Measurements from ENCODE around the gene IMMP2L.
"Not testable (repeated sequence)": the region's sequence is repeated elsewhere in the genome, so short reads cannot be mapped to it uniquely, and the experiment has no call there.

IMMP2L gene

DNA sequence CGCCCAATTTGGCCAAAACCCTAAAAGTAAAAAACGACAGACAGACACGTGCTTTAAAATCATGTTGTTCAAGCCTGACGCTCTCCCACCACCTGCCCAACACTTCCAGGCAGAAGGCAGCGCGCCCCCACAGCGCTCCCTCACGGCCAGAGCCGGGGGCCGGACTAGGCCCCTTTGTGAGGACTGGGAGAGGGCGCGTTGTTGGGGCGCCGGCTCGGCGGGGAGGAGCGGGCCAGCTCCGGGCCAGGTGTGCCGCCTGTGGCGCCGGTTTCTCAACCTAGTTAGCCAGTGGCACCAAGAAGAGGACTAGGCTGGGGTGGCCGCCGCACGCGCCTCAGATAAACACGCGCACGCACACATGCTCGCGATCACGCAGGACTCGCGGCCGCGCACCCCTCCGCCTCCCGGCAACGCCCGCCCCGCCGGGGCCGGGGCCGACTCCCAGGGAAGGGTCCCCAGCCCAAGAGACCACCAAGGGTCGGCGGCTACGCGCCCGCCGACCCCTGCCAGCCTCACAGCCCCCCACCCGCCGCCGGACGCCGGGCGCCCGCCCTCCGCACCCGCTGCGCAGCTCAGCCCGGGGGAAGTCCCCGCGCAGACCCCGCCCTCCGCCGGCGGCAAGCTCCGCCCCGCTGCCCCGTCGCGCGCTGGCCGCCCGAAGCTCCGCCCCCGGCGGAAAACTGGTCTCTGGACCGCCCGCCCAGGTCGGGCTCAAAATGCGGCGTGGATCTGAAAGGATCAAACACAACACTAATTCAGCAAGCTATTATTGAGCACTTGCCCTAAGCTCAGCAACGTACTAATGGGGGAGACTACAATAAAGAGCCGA is at the start of gene IMMP2L:
Gene IMMP2L, minus strand, starts transcription at position 589 of the 829 bp plus-strand sequence.
- DNase-seq = peak; percentile 78

DNA sequence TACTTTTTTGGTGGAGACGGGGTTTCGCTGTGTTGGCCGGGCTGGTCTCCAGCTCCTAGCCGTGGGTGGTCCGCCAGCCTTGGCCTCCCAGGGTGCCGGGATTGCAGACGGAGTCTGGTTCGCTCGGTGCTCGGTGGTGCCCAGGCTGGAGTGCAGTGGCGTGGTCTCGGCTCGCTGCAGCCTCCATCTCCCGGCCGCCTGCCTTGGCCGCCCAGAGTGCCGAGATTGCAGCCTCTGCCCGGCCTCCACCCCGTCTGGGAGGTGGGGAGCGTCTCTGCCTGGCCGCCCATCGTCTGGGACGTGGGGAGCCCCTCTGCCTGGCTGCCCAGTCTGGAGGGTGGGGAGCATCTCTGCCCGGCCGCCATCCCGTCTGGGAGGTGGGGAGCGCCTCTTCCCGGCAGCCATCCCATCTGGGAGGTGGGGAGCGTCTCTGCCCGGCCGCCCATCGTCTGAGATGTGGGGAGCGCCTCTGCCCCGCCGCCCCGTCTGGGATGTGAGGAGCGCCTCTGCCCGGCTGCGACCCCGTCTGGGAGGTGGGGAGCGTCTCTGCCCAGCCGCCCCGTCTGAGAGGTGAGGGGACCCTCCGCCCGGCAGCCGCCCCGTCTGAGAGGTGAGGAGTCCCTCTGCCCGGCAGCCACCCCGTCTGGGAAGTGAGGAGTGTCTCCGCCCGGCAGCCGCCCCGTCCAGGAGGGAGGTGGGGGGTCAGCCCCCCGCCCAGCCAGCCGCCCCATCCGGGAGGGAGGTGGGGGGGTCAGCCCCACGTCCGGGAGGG is 47.4 kb upstream of the IMMP2L start:
- not testable (repeated sequence) for DNase-seq

DNA sequence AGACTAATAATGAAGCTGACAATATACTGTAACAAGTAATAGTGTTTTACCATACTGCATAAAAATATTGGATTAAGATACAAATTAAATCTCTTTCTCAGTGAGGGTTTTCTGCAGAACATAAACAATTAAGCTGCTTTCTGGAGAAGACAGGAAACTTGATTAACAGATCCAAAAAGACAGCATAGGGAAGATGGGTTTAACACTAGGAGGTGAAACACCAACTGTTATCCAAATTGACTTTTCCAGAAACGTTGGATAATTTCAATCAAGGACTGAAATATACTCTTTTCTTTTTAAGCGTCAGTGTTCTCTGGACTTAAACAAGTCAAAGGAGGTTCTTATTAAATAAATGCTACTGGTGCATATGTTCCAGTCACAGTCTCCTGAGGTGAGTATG is 45.3 kb upstream of the IMMP2L start:
- no peak for DNase-seq

DNA sequence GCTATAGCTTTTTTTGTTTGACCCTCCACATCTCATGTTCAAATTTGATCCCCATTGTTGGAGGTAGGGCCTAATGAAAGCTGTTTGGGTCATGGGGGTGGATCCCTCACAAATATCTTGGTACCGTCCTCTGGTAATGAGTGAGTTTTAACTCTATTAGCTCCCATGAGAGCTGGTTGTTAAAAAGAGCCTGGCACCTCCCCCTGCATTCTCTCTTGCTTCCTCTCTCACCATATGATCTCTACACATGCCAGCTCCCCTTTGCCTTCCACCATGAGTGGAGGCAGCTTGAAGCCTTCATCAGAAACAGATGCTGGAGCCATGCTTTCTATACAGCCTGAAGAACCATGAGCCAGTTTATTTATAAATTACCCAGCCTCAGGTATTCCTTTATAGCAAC is 43.0 kb upstream of the IMMP2L start:
- DNase-seq = no peak

DNA sequence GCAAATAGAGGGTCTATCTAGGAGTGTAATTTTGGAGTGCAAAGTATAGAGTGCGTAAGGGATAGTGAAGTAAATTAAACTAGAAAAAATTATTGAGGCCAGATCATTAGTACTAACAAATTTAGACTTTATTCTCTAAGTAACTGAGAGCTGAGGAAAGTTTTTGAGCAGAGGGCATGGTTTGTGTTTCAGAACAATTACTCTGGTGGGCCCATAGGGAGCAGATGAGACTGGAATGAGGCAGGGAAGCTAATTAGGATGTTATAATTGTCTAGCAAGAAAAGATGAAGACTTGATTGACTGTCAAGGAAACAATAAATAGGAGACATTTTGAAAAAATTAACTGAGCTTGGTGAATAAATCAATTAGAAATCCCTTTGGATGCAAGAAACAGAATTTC is 37.8 kb upstream of the IMMP2L start:
- DNase-seq = no peak

DNA sequence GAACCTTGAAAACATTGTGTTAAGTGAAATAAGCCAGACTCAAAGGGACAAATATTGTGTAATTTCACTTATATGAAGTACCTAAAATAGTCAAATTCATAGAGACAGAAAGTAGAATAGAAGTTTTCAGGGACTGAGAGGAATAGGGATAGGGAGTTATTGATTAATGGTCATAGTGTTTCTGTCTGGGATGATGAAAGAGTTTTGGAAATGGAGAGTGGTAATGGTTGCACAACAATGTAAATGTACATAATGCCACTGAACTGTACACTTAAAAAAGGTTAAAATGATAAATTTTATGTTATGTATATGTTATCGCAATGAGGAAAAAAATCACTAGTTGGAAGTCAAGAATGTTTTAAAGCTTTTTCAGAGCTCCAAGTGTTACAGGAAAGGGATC is 33.5 kb upstream of the IMMP2L start:
- no peak for DNase-seq

DNA sequence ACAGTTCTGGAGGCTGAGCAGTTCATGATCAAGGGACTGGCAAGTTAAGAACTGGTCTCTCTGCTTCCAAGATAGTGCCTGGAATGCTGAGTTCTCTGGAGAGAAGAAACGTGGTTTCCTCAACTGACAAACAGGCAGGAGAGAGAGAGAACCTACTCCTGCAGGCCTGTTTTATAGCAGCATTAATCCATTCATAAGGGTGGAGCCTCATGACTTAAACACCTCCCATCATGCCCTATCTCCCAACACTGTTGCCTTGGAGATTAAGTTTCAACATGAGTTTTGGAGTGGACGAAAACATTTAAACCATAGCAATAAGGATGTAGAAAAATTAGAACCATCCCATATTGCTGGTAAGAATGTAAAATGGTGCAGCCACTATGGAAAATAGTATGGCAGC is 32.3 kb upstream of the IMMP2L start:
- DNase-seq = no peak

DNA sequence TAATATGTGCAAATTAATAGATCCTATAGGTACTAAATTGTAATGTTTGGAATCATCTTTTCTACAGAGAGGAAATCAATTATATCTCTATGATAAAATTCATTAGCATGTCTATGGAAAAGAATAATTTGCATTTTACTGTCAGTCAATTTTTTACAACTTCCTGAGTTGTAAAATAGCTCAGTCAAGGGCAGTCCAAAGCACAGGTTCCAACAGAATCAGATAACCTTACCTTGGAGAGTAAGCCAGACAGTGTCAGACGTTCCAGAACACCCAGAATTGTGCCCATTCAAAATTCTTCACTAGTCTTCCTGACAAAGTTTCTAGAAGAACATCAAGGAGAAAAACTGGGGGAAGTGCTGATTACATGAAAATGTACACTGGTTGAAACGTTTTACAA is 31.1 kb upstream of the IMMP2L start:
- DNase-seq = no peak

DNA sequence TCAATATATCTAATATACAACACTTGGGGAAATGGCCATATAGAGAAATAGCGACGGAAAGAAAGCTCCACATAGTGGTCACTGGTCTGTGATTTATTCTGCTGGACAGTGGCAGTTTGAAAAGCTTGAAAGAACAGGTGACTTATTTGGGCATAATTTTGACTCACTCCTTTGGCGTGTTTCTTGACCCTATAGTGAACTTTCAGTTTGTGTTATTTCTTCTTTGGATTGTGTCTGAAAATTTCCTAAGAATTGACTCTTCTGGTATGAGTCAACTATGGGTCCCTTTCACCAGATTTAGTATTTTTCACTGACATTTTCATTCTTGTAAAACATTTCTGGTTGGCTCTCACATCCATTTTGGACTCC is 25.8 kb upstream of the IMMP2L start:
- no peak for DNase-seq

DNA sequence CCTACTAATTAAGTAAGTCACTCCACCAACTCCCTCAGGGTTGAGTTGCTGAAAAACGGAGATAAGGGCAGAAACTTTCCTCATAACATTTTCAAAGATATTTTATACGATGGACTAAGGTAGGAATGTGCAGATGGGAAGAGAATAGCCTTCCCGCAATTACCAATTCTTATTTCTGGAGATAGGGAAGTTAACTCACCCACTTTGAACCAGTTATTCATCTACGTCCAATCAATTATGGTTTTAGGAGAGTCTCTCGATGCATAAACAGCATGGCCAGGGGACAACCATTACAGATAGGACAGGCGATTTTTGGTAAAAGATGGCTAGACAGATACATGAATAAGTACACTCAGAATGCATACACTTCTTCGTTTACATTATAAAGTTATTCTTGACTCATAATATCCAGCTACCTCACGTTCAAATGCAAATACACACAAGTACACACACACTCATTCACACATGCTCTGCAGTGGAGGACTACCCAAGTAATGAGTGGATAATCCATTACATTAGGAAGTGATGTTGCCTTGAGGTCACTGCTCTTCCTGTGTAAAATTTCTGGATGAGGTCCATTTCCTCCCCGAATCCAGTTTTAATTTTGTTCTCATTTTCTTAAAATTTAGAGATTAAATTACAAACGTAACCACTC is 25.2 kb upstream of the IMMP2L start:
- DNase-seq = no peak

DNA sequence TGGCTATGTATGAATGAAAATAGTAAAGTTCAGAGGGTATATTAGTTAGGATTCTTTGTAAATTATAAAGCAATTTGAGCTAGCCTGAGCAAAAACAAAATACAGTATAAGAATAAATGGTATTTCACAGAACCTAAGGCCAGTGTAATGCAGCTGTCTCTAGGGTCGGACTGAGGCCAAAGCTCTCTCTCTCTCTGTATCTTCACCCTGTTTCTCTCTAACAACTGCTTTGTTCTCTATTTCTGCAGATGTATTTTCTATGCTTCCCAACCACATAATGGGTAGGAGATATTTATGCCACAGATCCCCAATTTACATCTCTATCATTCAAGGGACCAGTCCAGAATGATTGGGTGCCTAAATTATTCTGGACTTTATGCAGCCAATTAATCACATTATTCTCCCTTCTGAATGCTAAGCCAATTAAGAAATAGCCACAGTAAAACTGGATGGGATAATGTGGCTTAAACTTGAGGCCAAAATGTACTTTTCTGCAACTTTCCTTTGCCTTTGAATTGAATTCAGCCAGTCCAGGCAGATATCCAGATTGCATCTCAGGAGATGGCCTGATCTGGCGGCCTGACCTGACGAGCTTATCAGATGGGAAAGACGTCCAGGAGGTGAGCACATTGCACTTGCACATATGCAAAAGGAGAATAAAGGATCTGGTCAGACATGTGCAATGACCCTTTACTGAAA is 24.6 kb upstream of the IMMP2L start:
- no peak for DNase-seq

DNA sequence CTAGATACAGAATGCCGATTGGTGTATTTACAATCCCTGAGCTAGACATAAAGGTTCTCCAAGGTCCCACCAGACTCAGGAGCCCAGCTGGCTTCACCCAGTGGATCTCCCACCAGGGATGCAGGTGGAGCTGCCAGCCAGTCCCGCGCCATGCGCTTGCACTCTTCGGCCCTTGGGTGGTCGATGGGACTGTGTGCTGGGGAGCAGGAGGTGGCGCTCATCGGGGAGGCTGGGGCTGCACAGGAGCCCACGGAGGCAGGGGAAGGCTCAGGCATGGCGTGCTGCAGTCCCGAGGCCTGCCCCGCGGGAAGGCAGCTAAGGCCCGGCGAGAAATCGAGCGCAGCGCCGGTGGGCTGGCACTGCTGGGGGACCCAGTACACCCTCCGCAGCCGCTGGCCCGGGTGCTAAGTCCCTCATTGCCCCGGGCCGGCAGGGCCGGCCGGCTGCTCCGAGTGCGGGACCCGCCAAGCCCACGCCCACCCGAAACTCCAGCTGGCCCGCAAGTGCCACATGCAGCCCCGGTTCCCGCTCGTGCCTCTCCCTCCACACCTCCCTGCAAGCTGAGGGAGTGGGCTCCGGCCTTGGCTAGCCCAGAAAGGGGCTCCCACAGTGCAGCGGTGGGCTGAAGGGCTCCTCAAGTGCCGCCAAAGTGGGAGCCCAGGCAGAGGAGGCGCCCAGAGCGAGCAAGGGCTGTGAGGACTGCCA is 19.6 kb upstream of the IMMP2L start:
- DNase-seq = not testable (repeated sequence)

DNA sequence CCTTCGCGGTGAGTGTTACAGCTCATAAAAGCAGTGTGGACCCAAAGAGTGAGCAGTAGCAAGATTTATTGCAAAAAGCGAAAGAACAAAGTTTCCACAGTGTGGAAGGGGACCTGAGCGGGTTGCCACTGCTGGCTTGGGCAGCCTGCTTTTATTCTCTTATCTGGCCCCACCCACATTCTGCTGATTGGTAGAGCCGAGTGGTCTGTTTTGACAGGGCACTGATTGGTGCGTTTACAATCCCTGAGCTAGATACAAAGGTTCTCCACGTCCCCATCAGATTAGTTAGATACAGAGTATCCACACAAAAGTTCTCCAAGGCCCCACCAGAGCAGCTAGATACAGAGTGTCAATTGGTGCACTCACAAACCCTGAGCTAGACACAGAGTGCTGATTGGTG is 18.9 kb upstream of the IMMP2L start:
- not testable (repeated sequence) for DNase-seq

DNA sequence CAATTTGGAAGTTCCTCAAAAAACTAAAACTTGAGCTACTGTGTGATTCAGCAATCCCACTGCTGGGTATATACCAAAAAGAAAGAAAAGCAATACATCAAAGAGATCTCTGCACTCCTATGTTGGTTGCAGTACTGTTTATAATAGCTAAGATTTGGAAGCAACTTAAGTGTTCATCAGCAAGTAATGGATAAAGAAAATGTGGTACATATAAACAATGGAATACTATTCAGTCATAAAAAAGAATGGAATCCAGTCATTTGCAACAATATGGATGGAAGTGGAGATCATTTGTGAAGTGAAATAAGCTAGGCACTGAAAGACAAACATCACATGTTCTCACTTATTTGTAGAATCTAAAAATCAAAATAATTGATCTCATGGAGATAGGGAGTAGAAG is 16.5 kb upstream of the IMMP2L start:
- no peak for DNase-seq

DNA sequence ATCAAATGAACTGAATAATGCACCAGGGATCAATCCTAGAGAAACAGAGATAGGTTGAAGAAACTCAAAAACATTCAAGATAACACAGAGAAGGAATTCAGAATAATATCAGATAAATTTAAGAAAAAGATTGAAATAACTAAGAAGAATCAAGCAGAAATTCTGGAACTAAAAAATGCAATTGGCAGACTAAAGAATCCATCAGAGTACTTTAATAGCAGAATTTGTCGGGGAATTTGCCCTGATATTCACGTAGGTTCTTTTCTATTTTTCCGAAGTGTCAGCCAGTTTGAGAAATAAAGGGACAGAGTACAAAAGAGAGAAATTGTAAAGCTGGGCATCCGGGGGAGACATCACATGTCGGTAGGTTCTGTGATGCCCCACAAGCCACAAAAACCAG is 9.4 kb upstream of the IMMP2L start:
- DNase-seq = no peak

DNA sequence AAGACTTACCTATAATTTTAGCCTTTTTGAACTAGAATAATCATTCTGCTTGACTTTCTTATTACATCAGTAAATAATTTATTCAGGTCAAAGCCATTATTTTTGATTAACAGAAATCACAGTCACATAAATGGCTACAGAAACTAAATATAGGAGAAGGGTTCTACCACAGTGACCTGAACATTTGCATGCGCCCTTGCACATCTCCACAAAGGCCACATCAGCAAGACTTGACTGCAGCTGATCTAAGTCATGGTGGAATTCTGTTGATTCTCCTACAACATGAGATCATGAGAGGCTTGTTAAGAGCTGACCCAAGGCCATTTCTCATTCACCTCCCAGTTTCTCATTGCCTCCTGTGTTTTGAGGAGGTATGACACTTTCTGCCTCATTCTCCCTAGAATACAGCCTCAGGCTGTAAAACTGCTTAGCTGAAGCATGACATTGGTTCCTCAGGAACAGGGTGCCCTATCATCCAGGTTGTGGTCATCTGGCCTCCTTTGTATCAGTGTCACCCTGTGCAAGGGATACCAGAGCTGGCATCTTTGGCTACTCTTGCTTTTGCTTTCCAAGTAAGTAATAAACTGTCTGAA is 6.7 kb upstream of the IMMP2L start:
- DNase-seq = no peak

DNA sequence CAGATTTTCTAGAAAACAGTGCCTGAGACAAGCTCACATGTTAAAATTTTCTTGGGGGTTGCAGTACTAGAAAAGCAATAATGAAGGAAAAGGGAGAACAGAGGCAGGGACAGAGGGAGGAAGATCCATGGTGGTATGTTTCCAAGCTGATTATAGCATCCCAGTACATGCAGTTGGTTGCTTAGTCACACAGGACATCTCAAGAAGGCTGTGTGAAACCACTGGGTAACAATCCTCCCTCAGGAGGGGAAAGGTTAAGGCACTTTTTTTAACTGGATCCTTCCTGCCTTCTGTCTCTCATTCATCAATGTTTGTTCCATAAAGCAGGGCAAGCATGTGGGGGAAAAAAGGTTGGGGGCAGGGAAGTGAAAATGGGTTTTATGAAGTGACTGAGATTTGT is 6.1 kb upstream of the IMMP2L start:
- DNase-seq = no peak

DNA sequence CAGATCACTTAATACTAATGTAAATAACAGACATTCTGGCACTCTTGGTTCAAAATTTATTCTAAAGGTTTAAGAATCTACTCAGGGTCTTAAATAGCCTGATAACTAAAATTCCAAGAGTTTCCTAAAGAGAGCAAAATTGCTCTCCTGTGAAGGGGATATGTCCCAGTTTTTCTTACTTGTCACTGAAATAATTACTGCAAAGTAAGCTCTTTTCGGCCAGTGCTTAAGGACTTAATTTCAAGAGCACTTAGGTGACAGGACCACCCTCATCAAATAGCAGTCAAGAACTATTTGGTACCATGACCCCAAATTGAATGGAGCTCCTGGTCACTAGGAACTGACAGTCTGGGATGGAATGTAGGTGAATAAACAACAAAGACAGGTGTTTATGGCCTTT is 1.8 kb upstream of the IMMP2L start:
- DNase-seq = no peak

DNA sequence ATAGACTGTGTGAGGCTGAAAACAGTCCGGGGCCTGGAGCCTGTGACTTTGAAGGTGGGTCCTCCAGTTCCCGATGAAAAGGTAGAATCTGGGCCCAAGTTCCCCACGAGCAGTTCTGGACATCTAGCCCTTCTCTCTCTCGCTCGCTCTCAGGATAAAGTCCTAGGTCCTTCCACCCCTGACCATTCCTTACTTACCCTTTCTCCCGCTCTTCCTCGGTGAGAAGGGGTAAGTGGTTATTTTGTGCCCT is 713 bp downstream of the IMMP2L start:
- no peak for DNase-seq

DNA sequence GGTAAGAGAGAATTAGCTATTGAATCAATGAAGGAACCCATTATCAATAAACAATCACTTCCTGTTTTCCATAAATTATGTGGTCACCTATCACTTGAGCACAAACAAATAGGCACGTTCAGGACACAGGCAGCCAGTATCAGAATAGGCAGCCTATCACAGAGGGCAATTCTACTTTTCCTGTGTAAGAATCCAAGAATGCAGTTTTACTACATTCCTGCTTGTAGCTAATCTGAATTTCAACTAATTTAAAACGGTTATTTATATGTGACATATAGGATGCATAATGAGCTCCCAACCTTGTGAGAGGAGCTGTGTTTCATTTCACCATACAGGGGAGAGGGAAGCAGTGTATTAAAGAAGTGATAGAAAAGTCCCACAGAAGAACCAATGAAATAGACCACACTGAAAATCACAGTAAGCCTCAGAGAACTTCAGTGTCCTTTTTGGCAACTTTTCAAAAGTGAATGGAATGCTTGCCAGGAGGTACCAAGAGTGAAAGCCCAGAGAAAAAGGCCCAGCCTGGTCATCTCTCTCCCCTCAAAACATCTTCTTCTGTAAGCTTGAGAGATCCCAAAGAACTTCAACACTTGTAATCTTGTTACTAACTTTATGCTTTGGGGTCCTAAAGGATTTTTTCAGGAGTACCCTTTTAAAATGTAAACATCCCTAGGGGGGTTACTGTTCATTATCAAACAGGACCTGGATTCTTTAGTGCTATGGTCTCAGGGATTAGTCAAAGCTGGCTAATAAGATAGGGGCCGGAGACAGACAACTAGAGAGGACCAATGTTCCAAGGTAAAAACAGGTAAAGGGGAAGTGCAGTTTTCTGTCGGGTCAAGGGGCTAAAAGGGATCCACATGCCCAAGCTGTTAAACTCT is 1.3 kb downstream of the IMMP2L start:
- DNase-seq = no peak

DNA sequence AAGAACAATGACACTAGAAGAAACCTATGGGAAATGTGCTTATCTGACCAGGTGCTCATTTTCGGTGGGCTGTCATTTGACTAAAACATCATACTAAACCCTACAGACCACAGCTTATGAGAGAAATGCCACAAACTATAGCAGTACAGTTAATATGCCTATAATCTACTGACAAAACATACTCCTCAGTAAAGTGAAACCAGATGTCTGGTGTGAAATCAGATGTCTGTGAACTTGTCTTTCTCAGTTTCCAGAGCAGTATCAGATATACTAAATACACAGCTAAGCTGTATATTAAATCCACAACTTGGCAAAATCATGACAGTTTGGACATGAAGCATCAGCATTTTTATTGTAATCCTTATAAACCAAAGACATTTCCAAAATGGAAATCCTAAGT is 3.3 kb downstream of the IMMP2L start:
- DNase-seq = no peak

DNA sequence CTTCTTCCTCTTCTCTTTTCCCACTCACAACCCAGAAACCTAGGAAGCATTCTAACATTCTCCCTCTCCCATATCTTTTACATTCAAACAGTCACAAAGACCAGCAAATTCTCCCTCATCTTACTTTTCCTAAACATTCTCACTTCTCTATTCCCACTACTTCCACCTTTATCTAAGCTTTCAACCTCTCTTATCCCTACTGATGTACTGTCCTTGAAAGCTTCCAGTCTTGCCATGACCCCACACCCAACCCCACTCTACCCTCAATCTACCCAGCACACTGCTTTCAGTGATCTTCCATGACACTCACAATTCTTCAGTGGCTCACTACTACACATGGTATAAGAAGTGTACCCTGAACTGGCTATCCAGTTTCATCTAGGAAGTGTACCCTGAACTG is 5.3 kb downstream of the IMMP2L start:
- no peak for DNase-seq

Measured in GDM1 (cell line).